ENCODE results near the gene BYSL.

DNA sequence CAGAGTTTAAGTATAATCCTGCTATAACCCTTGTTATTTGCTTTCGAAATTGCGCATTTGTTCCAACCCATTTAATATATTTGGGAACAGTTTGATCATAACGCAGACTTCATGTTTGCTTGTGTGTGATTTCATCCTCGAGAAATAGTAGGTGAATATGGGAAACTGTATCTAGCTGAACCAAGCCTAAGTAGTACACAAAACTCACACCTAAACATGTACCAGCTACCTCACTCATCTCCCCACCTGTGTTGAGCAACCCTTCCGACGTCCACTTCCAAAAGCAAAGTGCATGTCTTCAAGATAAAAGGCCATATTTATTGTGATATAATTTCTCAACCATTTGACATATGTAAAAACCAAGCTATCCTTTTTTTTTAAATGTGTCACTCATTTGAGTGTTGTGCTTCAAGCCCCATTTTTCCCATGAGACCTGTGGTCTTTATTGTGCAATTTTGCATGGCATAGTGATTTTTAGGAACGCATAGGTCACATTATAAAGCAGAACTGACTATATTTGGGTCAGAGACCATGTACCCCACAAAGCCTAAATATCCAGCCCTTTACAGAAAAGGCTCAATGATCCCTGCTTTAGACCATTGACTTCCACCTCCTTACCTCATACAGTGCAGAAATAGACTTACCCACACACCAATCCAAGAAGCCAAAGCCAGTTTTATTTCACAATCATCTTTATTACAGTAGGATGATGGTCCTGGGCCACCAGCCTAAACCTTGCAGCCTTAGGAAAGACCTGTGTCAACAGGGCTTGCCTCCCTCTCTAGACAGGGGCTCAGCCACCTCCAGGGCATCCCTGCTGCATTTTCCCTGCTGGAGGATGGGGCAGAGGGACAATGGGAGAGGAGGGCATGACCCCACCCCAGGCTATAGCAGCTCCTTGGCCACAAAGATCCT is 13.2 kb downstream of the BYSL start:
- TF ChIP-seq, protein P1, sequence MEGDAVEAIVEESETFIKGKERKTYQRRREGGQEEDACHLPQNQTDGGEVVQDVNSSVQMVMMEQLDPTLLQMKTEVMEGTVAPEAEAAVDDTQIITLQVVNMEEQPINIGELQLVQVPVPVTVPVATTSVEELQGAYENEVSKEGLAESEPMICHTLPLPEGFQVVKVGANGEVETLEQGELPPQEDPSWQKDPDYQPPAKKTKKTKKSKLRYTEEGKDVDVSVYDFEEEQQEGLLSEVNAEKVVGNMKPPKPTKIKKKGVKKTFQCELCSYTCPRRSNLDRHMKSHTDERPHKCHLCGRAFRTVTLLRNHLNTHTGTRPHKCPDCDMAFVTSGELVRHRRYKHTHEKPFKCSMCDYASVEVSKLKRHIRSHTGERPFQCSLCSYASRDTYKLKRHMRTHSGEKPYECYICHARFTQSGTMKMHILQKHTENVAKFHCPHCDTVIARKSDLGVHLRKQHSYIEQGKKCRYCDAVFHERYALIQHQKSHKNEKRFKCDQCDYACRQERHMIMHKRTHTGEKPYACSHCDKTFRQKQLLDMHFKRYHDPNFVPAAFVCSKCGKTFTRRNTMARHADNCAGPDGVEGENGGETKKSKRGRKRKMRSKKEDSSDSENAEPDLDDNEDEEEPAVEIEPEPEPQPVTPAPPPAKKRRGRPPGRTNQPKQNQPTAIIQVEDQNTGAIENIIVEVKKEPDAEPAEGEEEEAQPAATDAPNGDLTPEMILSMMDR (conservative IDR thresholded peaks at IDR 0.05; ENCODE audit: low read depth, low read length) = no peak
- TF ChIP-seq EZH2 (IDR thresholded peaks at IDR 0.05; ENCODE audit: low read length, unreplicated experiment) = no peak

All from PC-3 (cell line).